GM18507 (cell line): ENCODE measurements around the gene GRK4.
"Not testable (repeated sequence)": the region's sequence is repeated elsewhere in the genome, so short reads cannot be mapped to it uniquely, and the experiment has no call there.

Experiments used
- DNase-seq: peaks from one replicate; pipeline ENCODE4 v3.0.0; 2011; ENCODE audit warnings: low read depth; ENCODE audit not compliant: insufficient read length; ENCODE audit errors: extremely low spot score
- FAIRE-seq: peaks from 2 replicates; lab custom pipeline; 2011; peaks lifted over from hg19 to GRCh38; lab: Jason Lieb, UNC

The GRK4 gene

DNA sequence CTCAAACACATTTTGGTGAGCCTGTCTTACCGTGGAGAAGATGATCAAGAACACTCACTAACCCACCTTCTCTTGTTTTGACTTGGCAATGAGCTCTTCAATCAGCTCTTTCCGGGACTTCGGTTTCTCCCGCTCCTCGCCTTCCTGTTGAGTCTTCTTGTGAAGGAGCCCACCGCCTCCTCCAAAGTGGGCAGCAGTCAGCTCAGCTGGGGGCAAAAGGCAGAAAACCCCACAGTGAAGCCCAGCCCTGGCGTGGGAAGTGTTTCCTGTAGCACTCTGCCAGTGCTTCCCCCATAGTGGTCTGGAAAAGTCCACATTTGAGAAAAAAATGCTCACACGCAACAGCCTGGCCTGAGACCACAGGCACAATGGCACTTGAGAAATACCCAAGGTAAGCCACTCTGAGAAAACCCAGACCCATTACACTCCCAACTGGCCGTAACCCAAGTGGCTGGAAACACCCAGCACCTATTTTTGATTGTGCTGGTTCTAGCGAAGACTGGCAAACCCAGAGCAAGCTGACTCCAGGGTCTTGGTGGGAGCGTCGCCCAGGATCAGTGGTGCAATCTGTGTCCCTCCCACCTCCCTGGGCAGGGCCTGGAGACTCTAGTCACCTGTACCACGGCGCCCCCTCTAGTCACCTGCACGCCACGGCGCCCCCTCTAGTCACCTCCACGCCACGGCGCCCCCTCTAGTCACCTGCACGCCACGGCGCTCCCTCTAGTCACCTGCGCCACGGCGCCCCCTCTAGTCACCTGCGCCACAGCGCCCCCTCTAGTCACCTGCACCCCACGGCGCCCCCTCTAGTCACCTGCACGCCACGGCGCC, 8.8 kb upstream of the GRK4 start:
- FAIRE-seq (peak; percentile 80), DNase-seq (no peak)

DNA sequence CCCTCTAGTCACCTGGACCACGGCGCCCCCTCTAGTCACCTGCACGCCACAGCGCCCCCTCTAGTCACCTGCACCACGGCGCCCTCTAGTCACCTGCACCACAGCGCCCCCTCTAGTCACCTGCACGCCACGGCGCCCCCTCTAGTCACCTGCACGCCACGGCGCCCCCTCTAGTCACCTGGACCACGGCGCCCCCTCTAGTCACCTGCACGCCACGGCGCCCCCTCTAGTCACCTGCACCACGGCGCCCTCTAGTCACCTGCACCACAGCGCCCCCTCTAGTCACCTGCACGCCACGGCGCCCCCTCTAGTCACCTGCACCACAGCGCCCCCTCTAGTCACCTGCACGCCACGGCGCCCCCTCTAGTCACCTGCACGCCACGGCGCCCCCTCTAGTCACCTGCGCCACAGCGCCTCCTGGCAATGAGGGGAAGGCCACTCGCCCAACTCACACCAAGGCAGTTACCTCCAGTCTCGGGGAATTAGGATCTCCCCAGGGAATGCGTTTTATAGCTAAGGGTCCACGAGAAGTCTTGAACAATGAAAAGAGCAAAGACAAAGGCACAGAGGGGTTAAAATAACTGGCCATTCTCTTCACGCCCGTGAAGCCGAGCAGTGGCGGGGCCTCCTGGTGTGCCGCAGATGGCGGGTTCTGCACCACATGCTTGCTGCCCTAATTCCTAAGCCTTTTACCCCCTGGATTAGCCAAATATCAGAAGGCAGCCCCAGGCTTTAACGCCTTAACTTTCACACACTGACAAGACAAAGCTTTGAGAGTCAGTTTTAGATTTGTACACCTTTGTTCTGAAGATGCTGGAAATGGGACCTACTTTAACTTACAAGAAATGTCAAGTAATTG, 8.0 kb upstream of the GRK4 start:
- FAIRE-seq, DNase-seq: not testable (repeated sequence)

DNA sequence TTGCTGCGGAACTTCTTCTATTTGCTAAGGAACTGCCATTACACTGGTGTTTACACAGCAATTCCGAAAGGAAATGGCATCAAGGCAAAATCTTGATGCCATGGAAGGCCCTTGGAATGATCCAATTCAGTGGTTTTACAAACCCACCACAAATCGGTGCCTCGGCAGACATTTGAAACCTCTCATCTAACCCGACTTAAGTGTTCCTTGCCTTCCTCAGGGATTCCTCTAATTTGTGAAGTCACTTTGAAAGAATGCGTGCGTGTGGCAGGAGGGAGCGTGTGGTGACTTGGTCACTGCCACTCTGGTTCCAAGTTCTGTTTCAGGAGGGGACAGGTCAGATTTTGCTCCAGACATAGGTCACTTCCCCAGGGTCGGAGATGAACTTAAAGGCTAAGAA, 4.9 kb upstream of the GRK4 start:
- FAIRE-seq (no peak), DNase-seq (no peak)

DNA sequence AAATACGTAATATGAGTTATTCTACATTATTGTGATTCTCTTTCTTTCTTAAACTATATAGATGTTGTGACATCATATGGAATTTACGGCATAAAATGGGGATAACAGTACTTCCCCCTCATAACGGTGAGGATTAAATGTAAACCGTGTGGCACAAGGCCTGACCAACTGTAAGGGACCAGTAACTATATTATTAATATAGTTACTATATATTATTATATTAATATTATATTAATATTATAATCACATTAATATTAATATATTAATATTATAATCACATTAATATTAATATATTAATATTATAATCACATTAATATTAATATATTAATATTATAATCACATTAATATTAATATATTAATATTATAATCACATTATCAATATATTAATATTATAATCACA, 2.9 kb upstream of the GRK4 start:
- FAIRE-seq, DNase-seq: not testable (repeated sequence)

DNA sequence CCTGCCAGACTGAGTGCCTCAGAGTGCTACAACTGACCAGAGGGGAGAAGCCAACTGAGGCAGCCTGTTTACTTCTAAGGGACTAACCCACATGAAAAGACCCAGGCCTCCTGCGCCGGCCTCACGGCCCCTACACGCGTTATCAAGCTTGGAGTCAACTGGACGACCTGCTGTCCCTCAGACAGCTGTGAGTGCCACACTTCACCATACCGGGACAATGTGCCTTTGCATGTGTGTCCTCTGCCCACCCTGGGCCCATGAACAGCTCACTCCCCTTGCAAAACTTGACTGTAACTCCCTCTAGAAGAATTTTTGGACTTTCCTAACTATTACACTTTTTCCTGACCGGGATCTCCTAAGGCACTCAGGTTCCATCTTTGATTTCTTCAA, 2.0 kb upstream of the GRK4 start:
- no peak for FAIRE-seq
- DNase-seq = no peak

DNA sequence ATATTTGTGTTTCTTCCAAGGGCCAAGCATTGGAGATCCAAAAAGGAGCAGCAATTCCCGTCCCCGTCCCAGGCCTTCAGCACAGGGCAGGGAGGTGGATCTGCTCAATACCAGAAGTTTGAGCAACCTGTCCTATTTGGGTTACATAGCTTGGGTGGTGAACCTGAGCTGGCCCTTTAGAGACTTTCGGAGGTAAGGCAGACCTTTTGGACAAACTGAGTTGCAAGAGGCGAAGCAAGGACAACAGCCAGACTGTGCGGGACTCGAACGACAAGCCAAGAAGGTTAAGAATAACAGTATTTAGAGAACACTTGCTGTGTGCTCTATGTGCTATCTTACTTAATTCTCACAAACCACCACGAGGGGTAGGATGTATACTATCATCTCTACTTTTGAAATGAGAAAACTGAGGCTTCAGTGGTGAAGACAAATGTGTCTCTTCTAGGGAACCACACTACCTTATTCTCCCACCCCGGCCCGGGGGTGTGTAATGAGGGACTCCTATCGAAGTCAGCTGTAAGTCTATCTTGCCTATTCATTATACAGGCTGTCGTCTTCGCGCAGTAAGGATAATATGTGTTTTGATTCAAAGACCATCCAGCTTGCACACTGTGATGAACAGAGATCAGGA, 1.4 kb upstream of the GRK4 start:
- DNase-seq = no peak
- FAIRE-seq = peak; percentile 33

DNA sequence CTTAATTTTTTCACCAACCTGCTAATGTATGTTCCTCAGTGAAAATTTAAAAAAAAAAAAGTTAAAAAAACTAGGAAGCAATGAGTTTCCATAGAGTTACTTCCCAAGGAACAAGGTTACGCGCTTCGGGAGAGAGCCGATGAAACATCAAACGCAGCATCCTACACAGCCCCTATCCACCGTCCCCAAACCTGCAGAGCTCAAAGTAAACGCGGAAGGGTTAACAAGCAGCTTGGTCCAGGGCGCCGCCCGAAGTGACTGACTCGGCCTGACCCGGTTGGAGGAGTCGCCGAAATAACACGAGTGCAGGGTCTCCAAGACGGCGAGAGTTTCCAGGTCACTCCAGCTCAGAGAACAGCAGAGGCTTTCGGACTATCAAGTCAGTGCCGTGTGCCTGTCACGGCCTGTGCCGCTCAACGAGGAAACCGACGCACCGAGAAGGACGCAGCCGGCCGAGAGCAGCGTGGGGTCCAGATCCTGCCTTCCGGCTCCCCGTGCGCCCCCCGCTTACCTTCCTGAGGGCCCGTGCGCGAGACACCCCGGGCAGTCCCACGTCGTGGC, 677 bp upstream of the GRK4 start:
- FAIRE-seq (peak; percentile 62), DNase-seq (no peak)

DNA sequence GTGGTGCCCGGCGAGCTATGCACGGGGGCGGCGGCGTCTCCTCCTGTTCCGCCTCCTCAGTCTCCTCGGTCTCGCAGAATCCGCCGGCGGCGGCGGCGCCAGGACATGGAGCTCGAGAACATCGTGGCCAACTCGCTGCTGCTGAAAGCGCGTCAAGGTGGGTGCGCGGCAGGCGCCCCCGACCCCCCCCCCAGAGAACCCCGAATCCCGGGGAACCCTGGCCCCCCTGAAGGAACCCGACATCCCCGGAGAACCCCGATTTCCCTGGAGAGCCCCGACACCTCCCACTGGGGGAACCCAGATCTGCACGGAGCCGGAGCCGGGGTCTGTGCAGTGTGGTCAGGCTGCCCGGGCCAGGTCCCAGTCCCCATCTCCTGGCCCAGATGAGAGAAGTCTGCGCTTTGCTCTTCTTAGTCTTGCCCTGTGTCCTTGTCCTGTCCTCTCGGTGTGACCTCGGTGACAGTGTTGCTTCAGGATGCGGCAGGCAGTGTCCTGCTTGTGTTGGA, 648 bp downstream of the GRK4 start:
- DNase-seq (no peak), FAIRE-seq (peak; percentile 24)

DNA sequence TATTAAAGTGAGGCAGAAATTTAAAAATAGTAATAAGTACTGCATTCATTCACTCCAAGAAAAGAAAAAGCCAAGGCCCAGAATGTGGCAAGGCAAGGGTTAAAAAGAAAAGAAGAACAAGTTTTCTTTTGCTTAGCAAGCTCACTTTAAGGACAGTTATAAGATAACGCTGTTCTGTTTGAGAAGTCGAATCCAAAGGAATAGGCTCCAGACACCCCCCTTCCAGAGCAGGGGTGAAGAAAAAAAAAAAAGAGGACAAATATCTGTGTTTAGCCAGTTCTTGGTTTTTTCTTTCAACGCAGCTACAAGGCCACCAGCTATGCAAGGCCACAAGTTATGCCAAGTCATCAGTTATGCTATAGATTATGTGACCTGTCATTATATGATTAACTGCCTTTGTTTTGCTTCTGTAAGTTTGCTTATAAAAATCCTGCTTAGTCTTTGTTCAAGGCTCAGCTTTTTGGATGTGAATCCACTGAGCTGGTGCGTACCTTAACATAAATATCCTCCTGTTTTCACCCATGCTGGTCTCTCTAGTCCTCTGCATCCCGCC, 1.4 kb downstream of the GRK4 start:
- DNase-seq (no peak), FAIRE-seq (no peak)

DNA sequence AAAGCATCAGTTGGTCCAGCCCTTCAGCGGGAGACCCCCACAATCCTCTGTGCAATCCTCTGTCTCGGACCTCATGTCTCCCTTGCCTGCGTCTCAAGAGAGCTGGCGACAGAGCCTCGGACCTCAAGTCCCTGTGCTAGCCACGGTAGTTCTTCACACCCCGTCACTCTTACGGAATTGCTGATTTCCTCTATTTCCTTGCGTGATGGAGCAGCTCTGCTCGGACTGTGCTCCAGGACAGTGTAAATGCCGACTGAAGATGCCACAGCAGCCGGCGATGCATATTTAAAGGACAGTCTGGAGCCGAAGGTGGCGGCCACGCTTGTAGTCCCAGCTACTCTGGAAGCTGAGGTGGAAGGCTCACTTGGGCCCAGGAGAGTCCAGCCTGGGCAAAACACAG, 1.9 kb downstream of the GRK4 start:
- no peak for FAIRE-seq

DNA sequence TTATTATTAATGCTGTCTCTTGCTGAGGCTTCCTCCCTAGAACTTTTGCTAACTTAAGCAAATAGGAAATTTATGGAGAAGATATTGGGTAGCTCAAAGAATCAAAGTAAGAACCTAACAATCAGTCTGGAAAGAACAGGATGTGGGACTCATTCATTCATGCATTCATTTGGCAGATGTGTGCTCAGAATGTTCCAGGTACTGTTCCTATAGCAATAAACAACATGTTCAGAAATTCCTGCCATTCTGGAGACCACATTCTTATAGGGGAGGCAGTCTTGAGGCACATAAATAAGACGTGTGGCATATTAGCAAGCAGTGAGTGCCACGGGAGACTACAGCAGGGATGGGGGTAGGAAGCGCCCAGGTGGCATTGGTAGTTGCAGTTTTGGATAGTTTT, 5.0 kb downstream of the GRK4 start:
- FAIRE-seq = no peak
- DNase-seq = no peak

More for the DNA sequence above, 1.9 kb downstream of the GRK4 start:
- DNase-seq = no peak

DNA sequence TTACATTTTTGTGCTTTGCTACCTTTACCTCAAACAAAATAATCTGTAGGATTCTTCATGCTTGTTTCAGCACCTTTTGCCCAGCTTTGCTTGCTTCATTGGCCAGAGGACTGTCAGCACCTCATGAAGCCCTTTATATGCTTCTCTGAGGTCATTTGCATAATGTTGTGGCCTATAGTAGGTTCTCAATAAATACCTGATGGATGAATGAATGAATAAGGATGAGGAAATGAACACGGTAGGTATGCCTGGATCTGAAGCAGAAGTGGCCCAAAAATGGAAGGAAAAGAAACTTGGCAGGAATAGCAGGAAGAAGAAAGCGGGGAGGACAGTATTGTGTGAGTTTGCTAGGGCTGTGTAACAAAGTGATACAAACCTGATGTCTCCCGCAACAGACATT, 7.9 kb downstream of the GRK4 start:
- no peak for DNase-seq
- no peak for FAIRE-seq

DNA sequence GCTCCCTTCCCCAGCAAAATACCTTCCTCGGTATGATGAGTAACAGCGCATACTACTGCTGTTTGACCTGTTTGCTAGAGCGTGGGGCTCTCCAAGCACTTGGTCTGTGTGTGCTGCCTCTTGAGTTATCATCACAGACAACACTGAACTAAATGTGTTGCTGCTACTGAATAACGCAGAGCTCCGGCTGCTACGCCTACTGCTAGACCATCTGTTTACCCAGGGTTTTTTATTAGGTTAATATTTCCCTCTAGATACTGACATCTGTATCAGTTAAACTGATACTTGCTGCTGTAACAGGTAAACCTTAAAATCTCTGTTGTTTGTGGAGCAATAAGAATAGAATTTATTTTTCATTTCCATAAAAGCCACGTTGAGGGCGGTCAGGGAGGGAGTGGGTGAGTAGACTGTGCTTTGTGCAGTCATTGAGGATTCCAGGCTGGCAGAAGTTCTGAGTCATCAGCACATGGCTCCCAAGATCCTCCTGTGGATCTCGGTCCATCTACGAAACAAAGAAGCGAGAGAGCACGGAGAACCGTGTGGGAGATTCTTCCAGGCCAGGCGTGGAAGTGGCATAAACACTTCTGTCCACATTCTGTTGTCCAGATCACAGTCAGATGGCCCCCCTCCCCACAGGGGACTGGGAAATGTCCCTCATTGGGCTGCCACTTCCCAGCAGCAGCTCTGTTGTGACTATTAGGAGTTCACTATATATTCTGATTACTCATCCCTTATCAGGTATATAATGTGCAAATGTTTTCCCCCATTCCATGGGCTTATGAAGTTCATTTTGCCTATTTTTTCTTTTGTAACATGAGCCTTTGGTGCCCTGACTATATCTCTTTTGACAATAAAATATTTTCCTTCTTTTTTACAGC, 14.1 kb downstream of the GRK4 start:
- no peak for FAIRE-seq
- DNase-seq = no peak

DNA sequence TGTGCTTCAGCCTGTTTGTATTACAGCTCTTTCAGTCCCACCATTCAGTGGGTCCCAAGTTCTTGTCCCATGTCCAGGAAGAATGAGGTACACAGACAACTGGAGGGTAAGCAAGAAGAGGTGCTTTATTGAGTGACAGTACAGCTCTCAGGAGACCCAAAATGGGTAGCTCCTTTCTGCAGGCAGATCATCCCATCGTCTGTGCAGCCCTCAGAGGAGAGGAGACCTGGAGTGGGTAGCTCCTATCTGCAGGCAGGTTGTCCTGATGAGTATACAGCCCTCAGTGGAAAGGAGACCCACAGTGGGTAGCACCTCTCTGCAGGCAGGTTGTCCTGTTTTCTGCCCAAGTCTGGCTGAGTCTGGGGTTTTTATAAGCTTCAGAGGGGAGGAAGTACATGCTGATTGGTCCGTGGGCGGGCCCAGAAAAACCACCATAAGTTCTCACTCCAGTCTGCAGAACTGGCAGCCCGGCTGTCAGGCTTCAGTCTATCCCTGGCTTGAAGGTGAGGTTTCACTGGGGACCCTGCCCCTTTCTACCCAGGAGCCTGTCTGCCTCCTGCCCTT, 18.0 kb downstream of the GRK4 start:
- FAIRE-seq = no peak
- no peak for DNase-seq

DNA sequence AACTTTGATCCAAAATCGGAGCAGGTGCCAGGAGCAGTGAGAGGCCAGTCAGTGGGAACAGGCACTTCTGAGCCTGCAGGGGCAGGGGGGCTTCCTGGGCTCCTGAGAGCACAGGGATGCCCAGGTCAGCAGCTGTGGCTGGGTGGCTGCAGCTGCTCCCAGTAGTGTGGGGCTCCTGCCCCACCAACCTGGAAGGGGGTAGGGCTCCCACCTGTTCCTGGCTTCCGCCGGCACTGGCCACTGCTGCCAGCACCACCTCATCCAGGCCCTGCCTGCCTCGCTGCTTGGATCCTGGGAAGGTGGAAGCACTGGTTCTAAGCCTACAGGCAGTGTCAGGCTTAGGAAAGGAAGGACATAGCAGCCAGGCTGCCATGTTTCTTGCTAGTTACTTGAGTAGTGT, 18.6 kb downstream of the GRK4 start:
- FAIRE-seq = no peak
- no peak for DNase-seq

DNA sequence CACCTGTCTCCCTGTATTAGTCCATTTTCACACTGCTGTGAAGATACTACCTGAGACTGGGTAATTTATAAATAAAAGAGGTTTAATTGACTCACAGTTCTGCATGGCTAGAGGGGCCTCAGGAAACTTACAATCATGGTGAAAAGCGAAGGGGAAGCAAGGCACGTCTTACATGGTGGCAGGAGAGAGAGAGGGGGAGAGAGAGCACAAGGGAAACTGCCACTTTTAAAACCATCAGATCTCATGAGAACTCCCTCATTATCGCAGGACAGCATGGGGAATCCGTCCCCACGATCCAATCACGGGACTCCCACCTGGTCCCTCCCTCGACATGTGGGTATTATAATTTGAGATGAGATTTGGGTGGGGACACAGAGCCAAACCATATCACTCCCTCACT, 20.3 kb downstream of the GRK4 start:
- not testable (repeated sequence) for DNase-seq, FAIRE-seq

DNA sequence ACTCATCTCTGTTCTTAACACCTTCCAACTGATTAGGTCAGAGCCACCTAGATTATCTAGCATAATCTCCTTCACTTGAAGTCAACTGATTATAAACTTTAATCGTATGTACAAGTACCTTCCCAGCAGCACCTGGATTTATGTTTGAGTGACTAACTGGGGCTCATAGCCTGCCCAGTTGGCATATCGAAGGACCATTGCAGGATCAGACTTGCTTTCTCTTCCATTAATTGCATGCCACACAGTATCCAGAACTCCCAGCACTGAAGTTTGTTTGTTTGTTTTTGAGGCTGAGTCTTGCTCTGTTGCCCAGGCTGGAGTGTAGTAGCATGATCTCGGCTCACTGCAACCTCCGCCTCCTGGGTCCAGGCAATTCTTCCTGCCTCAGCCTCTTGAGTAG, 27.9 kb downstream of the GRK4 start:
- DNase-seq (no peak), FAIRE-seq (no peak)

DNA sequence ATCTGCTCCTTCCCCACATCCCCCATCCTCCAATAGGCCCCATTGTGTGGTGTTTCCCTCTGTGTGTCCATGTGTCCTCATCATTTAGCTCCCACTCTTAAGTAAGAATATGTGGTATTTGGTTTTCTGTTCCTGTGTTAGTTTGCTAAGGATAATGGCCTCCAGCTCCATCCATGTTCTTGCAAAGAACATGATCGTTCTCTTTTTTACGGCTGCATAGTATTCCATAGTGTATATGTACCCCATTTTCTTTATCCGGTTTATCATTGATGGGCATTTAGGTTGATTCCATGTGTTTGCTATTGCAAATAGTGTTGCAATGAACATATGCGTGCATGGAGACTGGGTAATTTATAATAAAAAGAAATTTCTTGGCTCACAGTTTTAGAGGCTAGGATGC, 31.5 kb downstream of the GRK4 start:
- DNase-seq (no peak), FAIRE-seq (no peak)
